ENCODE data around the gene RAB30. TPM values are rescaled to one million over a fixed set of nuclear protein-coding genes. Genes with fewer than 3 reads are reported as not detected.
A peak's percentile ranks its signal among the peaks of the same experiment; 100 is the strongest.
"Not testable (repeated sequence)": the region's sequence is repeated elsewhere in the genome, so short reads cannot be mapped to it uniquely, and the experiment has no call there.

RAB30 gene
- total RNA-seq, 2 donors from 2014 or later = 15.3 to 19.0 TPM

- DNase-seq; H3K4me3 Mint-ChIP-seq; H3K27ac Mint-ChIP-seq; H3K9me3 Mint-ChIP-seq; H3K36me3 Mint-ChIP-seq (ENCODE audit: insufficient read depth in 2 of 2); ATAC-seq (replicated peaks in 1 of 2); H3K27me3 Mint-ChIP-seq (ENCODE audit: low read depth): not testable (repeated sequence)
- peaks cover 74% of the 10 kb centered on the region for H3K4me1 Mint-ChIP-seq (ENCODE audit: low read depth)
Observed at GRCh38 chr11:83009136-83009535, 62.6 kb downstream of the RAB30 start.

GRCh38 chr11:83008581-83008923, 63.1 kb downstream of the RAB30 start:
- H3K9me3 Mint-ChIP-seq = no peaks in the 10 kb centered on the region
- H3K27ac Mint-ChIP-seq = no peak overlapping the region
- H3K36me3 Mint-ChIP-seq (ENCODE audit: insufficient read depth in 2 of 2) = peaks cover 1 to 2% of the 10 kb centered on the region in 2 donors
- no peak for ATAC-seq (replicated peaks in 1 of 2)
- DNase-seq = no peak
- H3K27me3 Mint-ChIP-seq (ENCODE audit: low read depth) = no peaks in the 10 kb centered on the region
- H3K4me3 Mint-ChIP-seq = no peak overlapping the region
- H3K4me1 Mint-ChIP-seq (ENCODE audit: low read depth) = peaks cover 69% of the 10 kb centered on the region

- DNase-seq (no peak), ATAC-seq (replicated peaks in 1 of 2) (no peak)
- H3K4me1 Mint-ChIP-seq (ENCODE audit: low read depth) = peaks cover 66% of the 10 kb centered on the region
- H3K36me3 Mint-ChIP-seq (ENCODE audit: insufficient read depth in 2 of 2) = peaks cover 1 to 2% of the 10 kb centered on the region in 2 donors
- H3K27ac Mint-ChIP-seq = peak overlapping the region; percentile 18
- H3K27me3 Mint-ChIP-seq (ENCODE audit: low read depth) = no peaks in the 10 kb centered on the region
- peak overlapping the region; percentile 20 to 60 for H3K4me3 Mint-ChIP-seq
- no peaks in the 10 kb centered on the region for H3K9me3 Mint-ChIP-seq
Observed at GRCh38 chr11:83007909-83008580, 63.7 kb downstream of the RAB30 start.

GRCh38 chr11:83007477-83007876, 64.2 kb downstream of the RAB30 start:
- no peaks in the 10 kb centered on the region for H3K27me3 Mint-ChIP-seq (ENCODE audit: low read depth)
- H3K36me3 Mint-ChIP-seq (ENCODE audit: insufficient read depth in 2 of 2) = peaks cover 1 to 2% of the 10 kb centered on the region in 2 donors
- H3K27ac Mint-ChIP-seq = no peak overlapping the region

GRCh38 chr11:83006877-83007330, 64.8 kb downstream of the RAB30 start:
- DNase-seq = peak; percentile 26 to 36
- Mint-ChIP-seq H3K27ac (peak overlapping the region; percentile 18), H3K9me3 (no peaks in the 10 kb centered on the region), H3K27me3 (ENCODE audit: low read depth) (no peaks in the 10 kb centered on the region), H3K36me3 (ENCODE audit: insufficient read depth in 2 of 2) (peaks cover 1 to 2% of the 10 kb centered on the region in 2 donors), H3K4me1 (ENCODE audit: low read depth) (peaks cover 74% of the 10 kb centered on the region), H3K4me3 (peak overlapping the region; percentile 52 to 77)
- ATAC-seq (replicated peaks in 1 of 2) = peak; percentile 74 to 76

More at GRCh38 chr11:83007477-83007876, 64.2 kb downstream of the RAB30 start:
- Mint-ChIP-seq H3K4me1 (ENCODE audit: low read depth) (peaks cover 72% of the 10 kb centered on the region), H3K4me3 (peak overlapping the region; percentile 20 to 60), H3K9me3 (no peaks in the 10 kb centered on the region)
- ATAC-seq (replicated peaks in 1 of 2) = no peak
- DNase-seq = no peak

- Mint-ChIP-seq H3K4me1 (ENCODE audit: low read depth) (peaks cover 76% of the 10 kb centered on the region), H3K9me3 (no peaks in the 10 kb centered on the region), H3K27me3 (ENCODE audit: low read depth) (no peaks in the 10 kb centered on the region), H3K27ac (peak overlapping the region; percentile 41), H3K4me3 (peak overlapping the region; percentile 35 to 71), H3K36me3 (ENCODE audit: insufficient read depth in 2 of 2) (peaks cover 2 to 3% of the 10 kb centered on the region in 2 donors)
- peak; percentile 81 to 83 for ATAC-seq (replicated peaks in 1 of 2)
- peak; percentile 29 to 43 for DNase-seq
Observed at GRCh38 chr11:83004746-83005556, 66.7 kb downstream of the RAB30 start.

- H3K36me3 Mint-ChIP-seq (ENCODE audit: insufficient read depth in 2 of 2) = peaks cover 0 to 2% of the 10 kb centered on the region in 2 donors
- H3K27me3 Mint-ChIP-seq (ENCODE audit: low read depth) = no peaks in the 10 kb centered on the region
- DNase-seq (no peak), ATAC-seq (replicated peaks in 1 of 2) (no peak)
- no peak overlapping the region for H3K27ac Mint-ChIP-seq
- peaks cover 84% of the 10 kb centered on the region for H3K4me1 Mint-ChIP-seq (ENCODE audit: low read depth)
- no peaks in the 10 kb centered on the region for H3K9me3 Mint-ChIP-seq
- H3K4me3 Mint-ChIP-seq = peak overlapping the region in 1 of 2 donors; percentile 38
Observed at GRCh38 chr11:83002522-83002921, 69.2 kb downstream of the RAB30 start.

GRCh38 chr11:83002053-83002452, 69.6 kb downstream of the RAB30 start:
- peak; percentile 27 to 45 for DNase-seq
- Mint-ChIP-seq H3K9me3 (no peaks in the 10 kb centered on the region), H3K4me3 (peak overlapping the region; percentile 7 to 38), H3K27me3 (ENCODE audit: low read depth) (no peaks in the 10 kb centered on the region), H3K36me3 (ENCODE audit: insufficient read depth in 2 of 2) (peaks cover 0 to 2% of the 10 kb centered on the region in 2 donors), H3K4me1 (ENCODE audit: low read depth) (peaks cover 85% of the 10 kb centered on the region), H3K27ac (no peak overlapping the region)
- peak; percentile 47 to 53 for ATAC-seq (replicated peaks in 1 of 2)

- DNase-seq (no peak), ATAC-seq (replicated peaks in 1 of 2) (no peak)
- peaks cover 87% of the 10 kb centered on the region for H3K4me1 Mint-ChIP-seq (ENCODE audit: low read depth)
- peaks cover 0 to 2% of the 10 kb centered on the region in 2 donors for H3K36me3 Mint-ChIP-seq (ENCODE audit: insufficient read depth in 2 of 2)
- H3K9me3 Mint-ChIP-seq = no peaks in the 10 kb centered on the region
- H3K27ac Mint-ChIP-seq = no peak overlapping the region
- no peaks in the 10 kb centered on the region for H3K27me3 Mint-ChIP-seq (ENCODE audit: low read depth)
- H3K4me3 Mint-ChIP-seq = no peak overlapping the region
Observed at GRCh38 chr11:83000381-83000780, 71.3 kb downstream of the RAB30 start.

GRCh38 chr11:82999232-82999631, 72.5 kb downstream of the RAB30 start:
- H3K27ac Mint-ChIP-seq = no peak overlapping the region
- no peaks in the 10 kb centered on the region for H3K27me3 Mint-ChIP-seq (ENCODE audit: low read depth)
- H3K4me3 Mint-ChIP-seq = no peak overlapping the region
- ATAC-seq (replicated peaks in 1 of 2) = no peak
- no peaks in the 10 kb centered on the region for H3K9me3 Mint-ChIP-seq
- H3K36me3 Mint-ChIP-seq (ENCODE audit: insufficient read depth in 2 of 2) = peaks cover 1 to 3% of the 10 kb centered on the region in 2 donors
- H3K4me1 Mint-ChIP-seq (ENCODE audit: low read depth) = peaks cover 84% of the 10 kb centered on the region
- no peak for DNase-seq

GRCh38 chr11:82998697-82999096, 73.0 kb downstream of the RAB30 start:
- H3K27me3 Mint-ChIP-seq (ENCODE audit: low read depth) = no peaks in the 10 kb centered on the region
- H3K9me3 Mint-ChIP-seq = no peaks in the 10 kb centered on the region
- no peak for DNase-seq
- peaks cover 87% of the 10 kb centered on the region for H3K4me1 Mint-ChIP-seq (ENCODE audit: low read depth)
- no peak overlapping the region for H3K27ac Mint-ChIP-seq
- peaks cover 3 to 5% of the 10 kb centered on the region in 2 donors for H3K36me3 Mint-ChIP-seq (ENCODE audit: insufficient read depth in 2 of 2)
- no peak overlapping the region for H3K4me3 Mint-ChIP-seq
- no peak for ATAC-seq (replicated peaks in 1 of 2)

- no peak overlapping the region for H3K27ac Mint-ChIP-seq
- no peaks in the 10 kb centered on the region for H3K27me3 Mint-ChIP-seq (ENCODE audit: low read depth)
- DNase-seq (peak; percentile 56 to 69), ATAC-seq (replicated peaks in 1 of 2) (peak; percentile 76 to 79)
- peaks cover 5 to 7% of the 10 kb centered on the region in 2 donors for H3K36me3 Mint-ChIP-seq (ENCODE audit: insufficient read depth in 2 of 2)
- H3K9me3 Mint-ChIP-seq = no peaks in the 10 kb centered on the region
- peak overlapping the region; percentile 45 to 74 for H3K4me3 Mint-ChIP-seq
- H3K4me1 Mint-ChIP-seq (ENCODE audit: low read depth) = peaks cover 80% of the 10 kb centered on the region
Observed at GRCh38 chr11:82996966-82997606, 74.6 kb downstream of the RAB30 start.
